ENCODE data around the gene ZNF133.

The ZNF133 gene

DNA sequence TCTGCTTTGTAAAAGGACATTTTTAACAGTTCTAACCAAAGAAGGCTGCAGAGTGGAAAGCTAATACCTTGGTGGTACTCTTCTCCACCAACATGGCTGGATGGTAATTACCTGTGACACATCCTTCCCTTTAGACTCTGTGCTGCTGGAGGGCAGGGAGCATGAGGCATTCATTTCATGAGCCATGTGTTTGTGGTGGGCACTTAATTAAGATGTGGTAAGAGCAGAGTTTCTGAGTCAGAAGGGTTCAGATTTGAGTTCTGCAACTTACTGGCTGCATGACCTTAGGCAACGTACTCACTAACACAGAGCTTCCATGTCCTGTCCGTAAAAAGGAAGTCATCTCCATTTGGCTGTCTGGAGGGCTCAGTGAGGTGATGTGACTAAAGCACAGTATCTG lies 9.1 kb upstream of the ZNF133 start:
- Histone ChIP-seq H3K27me3 (ENCODE audit: insufficient read depth, low read length) (no peaks in the 10 kb centered on the region), H2AFZ (ENCODE audit: low read length) (no peak overlapping the region), H3K36me3 (ENCODE audit: insufficient read depth, low read length) (no peaks in the 10 kb centered on the region), H3K9me3 (ENCODE audit: low read length) (no peaks in the 10 kb centered on the region), H3K9ac (ENCODE audit: low read length) (no peak overlapping the region), H3K9me2 (ENCODE audit: low read depth, low read length) (no peaks in the 10 kb centered on the region), H3K4me3 (ENCODE audit: low read depth, low read length, poor library complexity, severe bottlenecking) (no peak overlapping the region), H3K4me2 (ENCODE audit: low read length) (no peak overlapping the region), H3K27ac (ENCODE audit: low read depth, low read length, poor library complexity, severe bottlenecking) (no peak overlapping the region), H3K79me2 (ENCODE audit: insufficient read depth, low read length) (no peaks in the 10 kb centered on the region), H4K20me1 (ENCODE audit: insufficient read depth, low read length) (no peaks in the 10 kb centered on the region), H3F3A (ENCODE audit: insufficient read depth, low read length) (no peaks in the 10 kb centered on the region), H3K4me1 (ENCODE audit: insufficient read depth, low read length, severe bottlenecking) (no peaks in the 10 kb centered on the region)
- no peak for TF ChIP-seq EZH2 (IDR thresholded peaks at IDR 0.05; ENCODE audit: borderline replicate concordance, low read length)
- TF ChIP-seq, protein P1, sequence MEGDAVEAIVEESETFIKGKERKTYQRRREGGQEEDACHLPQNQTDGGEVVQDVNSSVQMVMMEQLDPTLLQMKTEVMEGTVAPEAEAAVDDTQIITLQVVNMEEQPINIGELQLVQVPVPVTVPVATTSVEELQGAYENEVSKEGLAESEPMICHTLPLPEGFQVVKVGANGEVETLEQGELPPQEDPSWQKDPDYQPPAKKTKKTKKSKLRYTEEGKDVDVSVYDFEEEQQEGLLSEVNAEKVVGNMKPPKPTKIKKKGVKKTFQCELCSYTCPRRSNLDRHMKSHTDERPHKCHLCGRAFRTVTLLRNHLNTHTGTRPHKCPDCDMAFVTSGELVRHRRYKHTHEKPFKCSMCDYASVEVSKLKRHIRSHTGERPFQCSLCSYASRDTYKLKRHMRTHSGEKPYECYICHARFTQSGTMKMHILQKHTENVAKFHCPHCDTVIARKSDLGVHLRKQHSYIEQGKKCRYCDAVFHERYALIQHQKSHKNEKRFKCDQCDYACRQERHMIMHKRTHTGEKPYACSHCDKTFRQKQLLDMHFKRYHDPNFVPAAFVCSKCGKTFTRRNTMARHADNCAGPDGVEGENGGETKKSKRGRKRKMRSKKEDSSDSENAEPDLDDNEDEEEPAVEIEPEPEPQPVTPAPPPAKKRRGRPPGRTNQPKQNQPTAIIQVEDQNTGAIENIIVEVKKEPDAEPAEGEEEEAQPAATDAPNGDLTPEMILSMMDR (IDR thresholded peaks at IDR 0.05; ENCODE audit: low read length) = no peak

DNA sequence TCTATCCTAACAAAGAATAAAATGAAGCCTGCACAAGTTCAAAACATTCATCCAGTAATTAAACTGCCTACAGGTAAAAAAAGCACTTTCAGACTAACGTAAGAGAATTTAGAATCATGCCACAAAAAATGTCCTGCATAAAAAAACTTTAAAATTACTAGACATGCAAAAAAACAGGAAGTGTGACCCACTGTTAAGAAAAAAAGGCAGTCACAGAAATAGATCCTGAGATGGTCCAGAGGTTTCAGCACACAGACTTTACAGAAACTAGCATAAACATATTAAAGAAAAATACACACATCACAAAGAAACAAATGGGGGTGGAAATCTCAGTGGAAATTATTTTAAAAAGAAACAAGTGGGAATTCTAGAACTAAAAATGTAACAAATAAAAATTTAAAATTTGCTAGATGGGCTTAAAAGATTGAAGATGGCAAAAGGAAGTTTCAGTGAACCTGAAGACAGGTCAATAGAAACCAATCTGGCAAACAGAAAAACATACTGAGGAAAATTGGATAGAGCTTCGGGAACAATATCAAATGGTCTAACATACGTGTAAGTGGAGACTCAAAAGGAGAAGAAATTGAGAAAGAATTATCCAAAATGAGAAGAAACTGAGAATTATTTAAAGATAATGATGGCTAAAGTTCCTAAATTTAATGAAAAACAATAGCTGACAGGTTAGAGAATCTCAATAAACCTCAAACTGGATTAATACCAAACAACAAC lies 3.4 kb upstream of the ZNF133 start:
- no peak for TF ChIP-seq EZH2 (IDR thresholded peaks at IDR 0.05; ENCODE audit: borderline replicate concordance, low read length)
- TF ChIP-seq, protein P1 (IDR thresholded peaks at IDR 0.05; ENCODE audit: low read length) = no peak
- Histone ChIP-seq H3K9me3 (ENCODE audit: low read length) (peaks cover 14% of the 10 kb centered on the region), H3K36me3 (ENCODE audit: insufficient read depth, low read length) (no peaks in the 10 kb centered on the region), H4K20me1 (ENCODE audit: insufficient read depth, low read length) (no peaks in the 10 kb centered on the region), H3K4me3 (ENCODE audit: low read depth, low read length, poor library complexity, severe bottlenecking) (no peak overlapping the region), H3K27me3 (ENCODE audit: insufficient read depth, low read length) (no peaks in the 10 kb centered on the region; the same call in 1 of the 2 replicates), H3K9me2 (ENCODE audit: low read depth, low read length) (no peaks in the 10 kb centered on the region), H3K27ac (ENCODE audit: low read depth, low read length, poor library complexity, severe bottlenecking) (no peak overlapping the region), H3K9ac (ENCODE audit: low read length) (no peak overlapping the region), H3K79me2 (ENCODE audit: insufficient read depth, low read length) (no peaks in the 10 kb centered on the region), H3F3A (ENCODE audit: insufficient read depth, low read length) (no peaks in the 10 kb centered on the region), H2AFZ (ENCODE audit: low read length) (no peak overlapping the region), H3K4me2 (ENCODE audit: low read length) (no peak overlapping the region), H3K4me1 (ENCODE audit: insufficient read depth, low read length, severe bottlenecking) (peaks cover 21% of the 10 kb centered on the region)

DNA sequence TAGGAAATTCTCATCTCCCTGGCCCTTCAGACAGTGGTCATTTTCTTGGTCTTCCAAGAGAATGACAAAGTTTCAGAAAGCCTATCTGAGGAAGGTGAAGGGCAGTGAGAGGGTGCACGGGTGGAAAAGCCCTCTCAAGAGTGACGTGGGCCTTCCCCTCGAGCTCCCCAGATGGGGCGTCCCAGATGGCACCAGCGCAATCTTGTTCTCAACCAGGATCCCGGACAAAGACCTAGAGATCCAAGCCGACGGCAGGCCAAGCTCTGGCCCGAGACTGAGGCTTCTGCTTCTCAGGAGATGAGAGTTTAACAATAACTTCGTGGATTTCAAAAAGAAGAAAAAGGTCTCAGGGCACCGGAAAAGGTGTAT lies 797 bp upstream of the ZNF133 start:
- H3K4me3 ChIP-seq (ENCODE audit: low read depth, low read length, poor library complexity, severe bottlenecking) = peak overlapping the region; percentile 95
- no peaks in the 10 kb centered on the region for H3K9me2 ChIP-seq (ENCODE audit: low read depth, low read length)
- H3K9me3 ChIP-seq (ENCODE audit: low read length) = peaks cover 14% of the 10 kb centered on the region
- peaks cover 9% of the 10 kb centered on the region; the same call in 1 of the 2 replicates for H3K36me3 ChIP-seq (ENCODE audit: insufficient read depth, low read length)
- no peak overlapping the region; the same call in 1 of the 2 replicates for H2AFZ ChIP-seq (ENCODE audit: low read length)
- no peaks in the 10 kb centered on the region; the same call in 1 of the 2 replicates for H3K27me3 ChIP-seq (ENCODE audit: insufficient read depth, low read length)
- H3K4me1 ChIP-seq (ENCODE audit: insufficient read depth, low read length, severe bottlenecking) = peaks cover 21% of the 10 kb centered on the region
- H3F3A ChIP-seq (ENCODE audit: insufficient read depth, low read length) = no peaks in the 10 kb centered on the region
- TF ChIP-seq EZH2 (IDR thresholded peaks at IDR 0.05; ENCODE audit: borderline replicate concordance, low read length) = no peak
- TF ChIP-seq, protein P1 (IDR thresholded peaks at IDR 0.05; ENCODE audit: low read length) = no peak
- no peak overlapping the region for H3K27ac ChIP-seq (ENCODE audit: low read depth, low read length, poor library complexity, severe bottlenecking)
- no peaks in the 10 kb centered on the region for H3K79me2 ChIP-seq (ENCODE audit: insufficient read depth, low read length)
- peak overlapping the region; percentile 81 for H3K4me2 ChIP-seq (ENCODE audit: low read length)
- no peaks in the 10 kb centered on the region for H4K20me1 ChIP-seq (ENCODE audit: insufficient read depth, low read length)
- peak overlapping the region; percentile 81 for H3K9ac ChIP-seq (ENCODE audit: low read length)

Data from OCI-LY1 (cell line).